HepG2 (cell line): ENCODE results near the gene CARD19. TPM values are rescaled to one million over a fixed set of nuclear protein-coding genes. Genes with fewer than 3 reads are reported as not detected.

Source experiments
- CCAR2 ChIP-seq: fragments of 200-400 bp; formaldehyde crosslinking; optimal IDR thresholded peaks from 2 replicates; pipeline ENCODE3; 2018; ENCODE audit warnings: low read depth, mild to moderate bottlenecking, low read length, moderate library complexity
- DDIT3 ChIP-seq: sonication (generic); formaldehyde crosslinking; IDR thresholded peaks from 2 replicates; pipeline ENCODE4 v1.4.0; 2020; ENCODE audit warnings: mild to moderate bottlenecking, missing genetic modification reagents
- GRHL1 ChIP-seq: sonication (generic); formaldehyde crosslinking; conservative IDR thresholded peaks from 2 replicates; pipeline ENCODE4 v1.8.0; 2022; ENCODE audit warnings: missing genetic modification reagents
- IKZF5 ChIP-seq: IDR thresholded peaks from 2 replicates; pipeline ENCODE4 v1.6.1; 2018; ENCODE audit warnings: missing genetic modification reagents, mild to moderate bottlenecking, missing compliant biosample characterization
- MNT ChIP-seq: fragments of 450-650 bp; IDR thresholded peaks from 2 replicates; pipeline ENCODE4 v1.6.1; 2016
- NFYB ChIP-seq: sonication (generic); formaldehyde crosslinking; IDR thresholded peaks from 2 replicates; pipeline ENCODE4 v1.4.0; 2020; ENCODE audit warnings: missing genetic modification reagents
- REST ChIP-seq, 2 experiments: IDR thresholded peaks; 2 replicates each; pipeline ENCODE4 v1.6.1; 2011 to 2012; ENCODE audit warnings: low read length in 2 of 2, borderline replicate concordance in 1 of 2, low read depth in 1 of 2, mild to moderate bottlenecking in 1 of 2, moderate library complexity in 1 of 2
- SP1 ChIP-seq, 2 experiments: fragments of 450-650 bp in 1 of 2; sonication (generic) in 1 of 2; formaldehyde crosslinking in 1 of 2; IDR thresholded peaks; 2 replicates each; pipeline versions ENCODE4 v1.4.0 to v1.6.1; 2016 to 2020; ENCODE audit warnings: missing genetic modification reagents in 1 of 2
- YY1 ChIP-seq: IDR thresholded peaks from 2 replicates; pipeline ENCODE4 v1.6.1; 2011; ENCODE audit warnings: low read length, low read depth, moderate library complexity, mild to moderate bottlenecking; ENCODE audit not compliant: insufficient read depth, insufficient replicate concordance
- ZBTB21 ChIP-seq: sonication (generic); formaldehyde crosslinking; IDR thresholded peaks from 2 replicates; pipeline ENCODE4 v1.4.0; 2020; ENCODE audit warnings: missing genetic modification reagents
- ZBTB3 ChIP-seq: sonication (generic); formaldehyde crosslinking; IDR thresholded peaks from 2 replicates; pipeline ENCODE4 v1.4.0; 2020; ENCODE audit warnings: low read depth, mild to moderate bottlenecking, moderate library complexity, missing genetic modification reagents, borderline replicate concordance
- ZBTB8A ChIP-seq: sonication (generic); formaldehyde crosslinking; IDR thresholded peaks from 2 replicates; pipeline ENCODE4 v1.4.0; 2020; ENCODE audit warnings: mild to moderate bottlenecking, low read depth, missing genetic modification reagents, borderline replicate concordance
- ZNF124 ChIP-seq: sonication (generic); formaldehyde crosslinking; IDR thresholded peaks from 2 replicates; pipeline ENCODE4 v1.4.0; 2020; ENCODE audit warnings: missing genetic modification reagents
- ZNF136 ChIP-seq: sonication (generic); formaldehyde crosslinking; IDR thresholded peaks from 2 replicates; pipeline ENCODE4 v1.8.1; 2022; ENCODE audit warnings: low read depth, mild to moderate bottlenecking, moderate library complexity, missing genetic modification reagents
- ZNF530 ChIP-seq: sonication (generic); formaldehyde crosslinking; IDR thresholded peaks from 2 replicates; pipeline ENCODE4 v1.5.0; 2020; ENCODE audit warnings: low read depth, mild to moderate bottlenecking, missing genetic modification reagents
- ZNF7 ChIP-seq: IDR thresholded peaks from 2 replicates; pipeline ENCODE4 v1.6.1; 2016; ENCODE audit warnings: missing biosample characterization, missing genetic modification reagents
- ZNF781 ChIP-seq: sonication (generic); formaldehyde crosslinking; IDR thresholded peaks from 2 replicates; pipeline ENCODE4 v1.5.1; 2020; ENCODE audit warnings: borderline replicate concordance, mild to moderate bottlenecking, missing genetic modification reagents; ENCODE audit errors: not compliant biosample characterization
- ZNF784 ChIP-seq: sonication (generic); formaldehyde crosslinking; IDR thresholded peaks from 2 replicates; pipeline ENCODE4 v1.5.1; 2020; ENCODE audit warnings: missing genetic modification reagents, mild to moderate bottlenecking, borderline replicate concordance
- polyA plus RNA-seq, 8 experiments: library from polyadenylated mRNA; depleted of rRNA in 3 of 8; stranded (reverse) in 7 of 8; unstranded in 1 of 8; fragments of >200 nt; fragmentation: Illumina TruSeq in 4 of 8; extraction: Trizol in 4 of 8; gene quantifications; 2 replicates each; pipeline versions ENCODE4 v1.2.1 to v1.2.3, GENCODE V29; 2011 to 2016; ENCODE audit warnings: low read depth in 4 of 8, missing spikeins in 1 of 8, mixed read lengths in 1 of 8; ENCODE audit not compliant: insufficient read depth in 1 of 8
- total RNA-seq, 5 experiments: library from RNA; depleted of rRNA; stranded (reverse); fragments of >200 nt; fragmentation: Illumina TruSeq; extraction: Trizol; gene quantifications; 2 replicates each; pipeline ENCODE4 v1.2.3, GENCODE V29; 2016; ENCODE audit warnings: low read depth in 1 of 5

CARD19 gene
- total and polyA plus RNA-seq, 2 of the 13 experiments (the other 11 are each of a cell fraction or from before 2014, with no cell fraction given): 18.4 to 47.2 TPM

GRCh38 chr9:93112116-93112863 lies 16.3 kb downstream of the CARD19 start (continued):
- TF ChIP-seq CCAR2 (no peak), ZBTB3 (CRISPR knock-in tag) (no peak), SP1 (IDR thresholded peaks at IDR 0.05) (no peak), SP1 (CRISPR knock-in tag; IDR thresholded peaks at IDR 0.05) (peak; percentile 60; the same call in 1 of the 2 replicates), ZBTB21 (0 out of 2 replicates have a peak, but pooled peaks have one; percentile 31), YY1 (no peak), NFYB (0 out of 2 replicates have a peak, but pooled peaks have one; percentile 23), ZNF781 (CRISPR knock-in tag) (peak; percentile 83), ZNF530 (no peak), IKZF5 (CRISPR knock-in tag) (peak; percentile 83), ZNF136 (CRISPR knock-in tag) (0 out of 2 replicates have a peak, but pooled peaks have one; percentile 58), ZNF124 (CRISPR knock-in tag) (0 out of 2 replicates have a peak, but pooled peaks have one; percentile 43), ZNF7 (CRISPR knock-in tag) (no peak), ZNF784 (CRISPR knock-in tag) (0 out of 2 replicates have a peak, but pooled peaks have one; percentile 11), ZBTB8A (CRISPR knock-in tag) (no peak), DDIT3 (CRISPR knock-in tag) (no peak), REST (IDR thresholded peaks at IDR 0.05; ENCODE audit: borderline replicate concordance in 1 of 2, low read depth in 1 of 2, low read length in 2 of 2) (no peak), GRHL1 (CRISPR knock-in tag) (no peak), MNT (peak; percentile 90)
